Vagina (tissue), 2 donors: Measurements from ENCODE around the gene LPCAT1.

Experiments used
- CTCF ChIP-seq, 3 experiments: fragments of 450-650 bp in 2 of 3; fragments of 200-600 bp in 1 of 3; sonication (generic) in 1 of 3; IDR thresholded peaks; one replicate each; pipeline ENCODE4 v1.5.1; 2017 to 2019; ENCODE audit warnings: antibody characterized with exemption in 3 of 3, mild to moderate bottlenecking in 2 of 3, moderate library complexity in 2 of 3
- POLR2AphosphoS5 ChIP-seq, 2 donors: sonication (generic); formaldehyde crosslinking; IDR thresholded peaks; one replicate each; pipeline ENCODE4 v1.9.0; 2017; ENCODE audit warnings: antibody characterized with exemption in 2 of 2, mild to moderate bottlenecking in 2 of 2, low read depth in 1 of 2; ENCODE audit not compliant: insufficient read depth in 1 of 2

- TF ChIP-seq POLR2AphosphoS5 (IDR thresholded peaks at IDR 0.05; ENCODE audit: insufficient read depth in 1 of 2, low read depth in 1 of 2) = no peak
- TF ChIP-seq CTCF (IDR thresholded peaks at IDR 0.05) = no peak
Observed at GRCh38 chr5:1486271-1486670, 37.5 kb downstream of the LPCAT1 start.
